GM13976 (cell line): ENCODE measurements around the gene SPOCK1.

Experiments
- DNase-seq: peaks from one replicate; pipeline ENCODE4 v3.0.0; 2012; ENCODE audit warnings: low spot score
- in situ Hi-C: fragments of 300-500 bp; cut with MboI; formaldehyde crosslinking; loops from one replicate; pipeline ENCODE4 v1.12.0; 2022; ENCODE audit warnings: low sequenced_read_pairs, mixed read lengths, inconsistent platforms; ENCODE audit not compliant: unreplicated experiment
- TF ChIP-seq, protein P1 (sequence below): IDR thresholded peaks from 2 replicates; pipeline ENCODE4 v1.5.1; 2012; ENCODE audit warnings: borderline replicate concordance, mild to moderate bottlenecking; ENCODE audit not compliant: insufficient read depth; ENCODE audit errors: extremely low read depth, missing control alignments, control extremely low read depth

The SPOCK1 gene

GRCh38 chr5:137184734-137185133, 314.4 kb downstream of the SPOCK1 start:
- in situ Hi-C loops, result no loop called here
- TF ChIP-seq, protein P1, sequence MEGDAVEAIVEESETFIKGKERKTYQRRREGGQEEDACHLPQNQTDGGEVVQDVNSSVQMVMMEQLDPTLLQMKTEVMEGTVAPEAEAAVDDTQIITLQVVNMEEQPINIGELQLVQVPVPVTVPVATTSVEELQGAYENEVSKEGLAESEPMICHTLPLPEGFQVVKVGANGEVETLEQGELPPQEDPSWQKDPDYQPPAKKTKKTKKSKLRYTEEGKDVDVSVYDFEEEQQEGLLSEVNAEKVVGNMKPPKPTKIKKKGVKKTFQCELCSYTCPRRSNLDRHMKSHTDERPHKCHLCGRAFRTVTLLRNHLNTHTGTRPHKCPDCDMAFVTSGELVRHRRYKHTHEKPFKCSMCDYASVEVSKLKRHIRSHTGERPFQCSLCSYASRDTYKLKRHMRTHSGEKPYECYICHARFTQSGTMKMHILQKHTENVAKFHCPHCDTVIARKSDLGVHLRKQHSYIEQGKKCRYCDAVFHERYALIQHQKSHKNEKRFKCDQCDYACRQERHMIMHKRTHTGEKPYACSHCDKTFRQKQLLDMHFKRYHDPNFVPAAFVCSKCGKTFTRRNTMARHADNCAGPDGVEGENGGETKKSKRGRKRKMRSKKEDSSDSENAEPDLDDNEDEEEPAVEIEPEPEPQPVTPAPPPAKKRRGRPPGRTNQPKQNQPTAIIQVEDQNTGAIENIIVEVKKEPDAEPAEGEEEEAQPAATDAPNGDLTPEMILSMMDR, result no peak
- no peak for DNase-seq

DNA sequence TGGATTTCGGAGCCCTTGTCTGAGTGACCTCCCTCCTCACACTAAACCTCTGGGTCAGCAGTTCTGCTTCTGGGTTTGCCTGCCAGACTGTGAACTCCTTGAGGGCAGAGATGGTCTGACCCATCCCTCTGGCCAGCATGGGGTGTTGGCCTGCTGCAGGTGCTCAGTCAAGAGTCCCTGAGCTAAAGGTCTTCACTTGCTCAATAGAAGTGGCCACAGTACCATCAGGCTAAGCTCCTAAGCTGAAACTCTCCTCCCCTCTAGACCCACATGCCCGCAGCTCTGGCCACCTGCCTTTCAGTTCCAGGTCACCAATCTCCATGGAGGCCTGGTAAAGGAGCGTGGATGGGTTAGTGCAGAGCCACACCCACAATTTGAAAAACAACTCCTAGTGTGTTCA, 316.6 kb downstream of the SPOCK1 start:
- TF ChIP-seq, protein P1, result no peak
- in situ Hi-C loops, result no loop called here
- DNase-seq, result no peak

- in situ Hi-C loops, result no loop called here
- DNase-seq, result no peak
- TF ChIP-seq, protein P1, result no peak
These were observed 317.5 kb downstream of the SPOCK1 start for GRCh38 chr5:137181667-137182066.

DNA sequence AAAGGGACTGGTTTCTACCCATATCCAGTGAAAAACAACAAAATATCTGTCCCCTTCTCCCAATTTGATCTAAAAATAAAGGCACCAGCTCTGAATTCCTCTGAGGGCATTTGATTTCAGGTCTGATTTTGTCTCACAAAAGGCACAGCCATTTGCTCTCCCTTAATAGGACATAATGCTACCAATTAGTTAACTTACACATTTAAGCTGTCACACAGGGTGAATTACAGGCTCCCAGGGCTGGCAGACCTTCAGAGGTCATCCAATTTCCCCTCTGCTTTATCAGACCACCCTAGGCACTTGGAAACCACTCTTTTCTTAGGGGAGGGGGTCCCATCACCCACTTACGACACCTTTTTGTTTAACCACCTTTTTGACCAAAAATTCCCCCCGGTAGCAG, 319.9 kb downstream of the SPOCK1 start:
- in situ Hi-C loops, result no loop called here
- TF ChIP-seq, protein P1, result no peak
- DNase-seq, result no peak

GRCh38 chr5:137176609-137177008, 322.5 kb downstream of the SPOCK1 start:
- DNase-seq, result no peak
- in situ Hi-C loops, result no loop called here
- TF ChIP-seq, protein P1, result no peak

DNA sequence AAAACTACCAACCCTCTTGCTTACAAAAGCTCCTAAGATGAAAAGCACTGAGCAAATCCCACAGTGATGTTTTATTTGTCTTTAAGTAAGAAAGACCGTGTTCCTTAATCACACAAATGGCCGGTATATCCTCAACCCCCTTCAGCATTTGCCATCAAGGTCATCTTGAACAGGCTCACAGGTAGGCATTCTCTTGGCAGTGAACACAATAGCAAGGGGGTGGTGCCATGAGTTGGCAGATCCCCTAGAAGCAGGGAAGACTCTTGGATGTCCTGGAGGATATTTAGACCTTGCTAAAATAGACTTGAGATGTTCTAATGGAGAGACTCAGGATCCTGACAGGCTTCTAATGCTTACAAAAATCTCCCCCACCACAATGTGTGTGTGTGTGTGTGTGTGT, 323.0 kb downstream of the SPOCK1 start:
- TF ChIP-seq, protein P1, result no peak

GRCh38 chr5:137174196-137174595, 324.9 kb downstream of the SPOCK1 start:
- in situ Hi-C loops, result no loop called here
- TF ChIP-seq, protein P1, result no peak
- no peak for DNase-seq

More for the DNA sequence above, 323.0 kb downstream of the SPOCK1 start:
- DNase-seq, result no peak
- in situ Hi-C loops, result no loop called here
